Embryonic facial prominence (tissue), 1 donor: ENCODE measurements around the gene OLFML1.

Experiments used
- DNase-seq: peaks from one replicate; pipeline ENCODE4 v3.0.0-alpha.2; 2016; ENCODE audit errors: extremely low spot score

Gene OLFML1

DNA sequence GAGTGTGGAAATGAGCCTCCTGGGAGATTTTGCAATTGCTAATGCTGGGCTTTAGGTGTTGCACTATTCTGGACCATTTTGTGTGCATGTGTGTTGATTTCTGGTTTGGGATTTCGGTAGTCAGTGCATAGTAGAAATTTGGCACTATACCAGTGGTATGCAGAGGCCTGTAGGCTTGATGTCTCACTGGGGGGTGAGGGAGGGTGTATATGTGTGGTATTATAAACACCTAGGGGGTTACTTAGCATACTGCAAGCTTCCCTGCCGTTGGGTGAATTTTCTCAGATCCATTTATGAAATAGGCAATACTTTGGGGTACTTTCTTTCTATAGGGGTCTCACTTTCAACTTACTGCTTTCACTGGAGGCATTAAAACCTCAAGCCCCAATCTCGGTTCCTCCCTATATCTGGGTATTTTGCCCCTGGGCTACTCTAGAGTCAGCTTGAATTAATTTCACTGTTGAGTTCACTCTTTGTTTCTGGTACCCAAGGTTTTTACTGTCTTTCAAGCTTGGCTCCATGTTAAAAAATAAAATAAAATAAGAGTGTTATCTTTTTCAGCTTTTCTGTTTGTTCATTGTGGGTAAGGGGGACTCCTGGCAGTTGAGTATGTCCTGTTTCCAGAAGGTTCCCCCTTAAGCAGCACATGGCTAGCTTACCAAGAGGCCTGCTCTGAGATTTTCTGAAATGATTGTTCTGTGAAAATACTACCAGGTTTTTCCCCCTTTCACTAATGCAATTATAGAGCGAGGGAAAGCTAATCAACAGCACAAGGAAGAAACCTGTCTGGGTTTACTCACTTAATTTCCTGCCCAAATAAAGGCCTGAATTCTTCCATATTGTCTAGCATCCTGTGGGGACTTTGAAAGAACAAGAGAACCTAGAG, 74.3 kb downstream of the OLFML1 start:
- DNase-seq = no peak
